Adipocyte (in vitro differentiated cells): ENCODE data around the gene GRIK4.

Experiments
- DNase-seq: peaks from one replicate; pipeline ENCODE4 v3.0.0-alpha.2; 2015; ENCODE audit warnings: low read depth
- H3K27me3 ChIP-seq: replicated peaks from 2 replicates; pipeline ENCODE4 v1.7.0; 2013; ENCODE audit warnings: mild to moderate bottlenecking, low read length, moderate library complexity; ENCODE audit not compliant: control insufficient read depth, insufficient read depth
- H3K36me3 ChIP-seq: 2 replicates; pipeline ENCODE4 v1.7.0; 2013; ENCODE audit warnings: low read length, mild to moderate bottlenecking, moderate library complexity; ENCODE audit not compliant: control insufficient read depth, insufficient read depth, severe bottlenecking
- H3K4me1 ChIP-seq: 2 replicates; pipeline ENCODE4 v1.7.0; 2013; ENCODE audit warnings: mild to moderate bottlenecking, low read length, moderate library complexity; ENCODE audit not compliant: control insufficient read depth, insufficient read depth
- H3K4me3 ChIP-seq: 2 replicates; pipeline ENCODE4 v1.7.0; 2013; ENCODE audit warnings: mild to moderate bottlenecking, low read length, moderate library complexity
- H3K9ac ChIP-seq: 2 replicates; pipeline ENCODE4 v1.7.0; 2013; ENCODE audit warnings: mild to moderate bottlenecking, low read length, moderate library complexity
- H3K9me3 ChIP-seq: 2 replicates; pipeline ENCODE4 v1.7.0; 2013; ENCODE audit warnings: mild to moderate bottlenecking, low read length, moderate library complexity; ENCODE audit not compliant: control insufficient read depth

Gene GRIK4

DNA sequence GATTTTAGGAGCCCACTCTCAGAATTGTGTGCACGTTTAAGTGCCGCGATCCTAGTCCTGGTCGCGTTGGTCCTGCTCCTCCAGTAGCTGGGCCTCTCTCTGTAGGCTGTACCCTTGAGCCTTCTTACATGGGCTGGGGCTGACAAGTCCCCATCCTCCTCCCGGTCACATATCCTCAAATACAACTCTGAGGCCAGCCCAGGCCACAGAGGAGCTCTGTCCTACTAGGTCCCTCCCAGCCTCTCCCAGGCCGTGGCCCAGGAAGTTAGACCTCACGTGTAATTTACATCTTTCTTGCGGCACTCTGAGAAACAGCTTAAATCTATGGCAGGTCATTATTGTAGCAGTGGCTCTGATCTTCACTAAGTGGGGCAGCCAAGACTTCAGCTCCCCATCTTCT, 305.2 kb downstream of the GRIK4 start:
- Histone ChIP-seq H3K27me3 (peaks cover 70% of the 10 kb centered on the region), H3K4me3 (no peak overlapping the region), H3K9ac (no peak overlapping the region), H3K9me3 (no peaks in the 10 kb centered on the region), H3K4me1 (no peaks in the 10 kb centered on the region), H3K36me3 (no peaks in the 10 kb centered on the region)
- no peak for DNase-seq

DNA sequence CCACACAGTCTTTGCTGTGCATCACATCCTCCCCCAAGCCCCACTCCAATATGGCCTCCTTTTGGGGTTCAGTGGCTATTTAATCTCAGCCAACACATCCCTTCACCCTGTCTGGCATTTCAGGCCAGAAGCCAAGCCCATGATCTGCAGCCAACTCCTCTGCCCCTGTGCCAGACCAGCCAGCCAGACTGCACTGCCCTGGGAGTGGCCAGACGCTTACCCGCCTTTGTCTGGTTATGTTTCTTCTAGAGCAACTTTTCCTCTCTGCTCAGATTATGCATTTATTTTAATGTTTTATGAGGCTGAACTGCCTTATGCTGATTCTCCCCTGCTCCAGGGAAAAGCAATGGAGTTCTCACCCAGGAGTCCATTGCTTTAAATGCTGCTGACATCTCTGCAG, 305.6 kb downstream of the GRIK4 start:
- H3K4me3 ChIP-seq = no peak overlapping the region
- no peaks in the 10 kb centered on the region for H3K4me1 ChIP-seq
- H3K9me3 ChIP-seq = no peaks in the 10 kb centered on the region
- H3K36me3 ChIP-seq = no peaks in the 10 kb centered on the region
- H3K27me3 ChIP-seq = peaks cover 72% of the 10 kb centered on the region
- no peak overlapping the region for H3K9ac ChIP-seq
- no peak for DNase-seq

DNA sequence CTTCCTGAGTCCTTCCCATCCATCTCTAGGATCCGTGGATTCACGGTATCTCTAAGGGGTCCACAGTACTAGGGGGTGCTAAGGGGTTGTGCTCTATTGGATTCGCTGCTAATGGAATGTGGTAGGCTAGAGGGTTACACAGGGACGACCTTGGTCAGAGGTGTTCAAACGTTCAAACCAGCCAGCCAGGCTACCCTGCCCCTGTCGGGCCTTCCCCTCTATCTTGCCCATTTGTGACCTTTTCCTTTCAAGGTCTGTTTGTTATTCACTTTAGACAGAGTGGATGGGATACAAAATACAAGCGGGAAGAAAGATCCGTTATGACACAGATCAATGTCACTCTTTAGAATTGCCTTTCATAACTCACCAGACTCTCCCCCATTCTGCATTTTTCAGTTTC, 306.5 kb downstream of the GRIK4 start:
- H3K4me1 ChIP-seq = no peaks in the 10 kb centered on the region
- H3K9ac ChIP-seq = no peak overlapping the region
- peaks cover 76% of the 10 kb centered on the region for H3K27me3 ChIP-seq
- no peaks in the 10 kb centered on the region for H3K36me3 ChIP-seq
- H3K4me3 ChIP-seq = no peak overlapping the region
- no peak for DNase-seq
- no peaks in the 10 kb centered on the region for H3K9me3 ChIP-seq

DNA sequence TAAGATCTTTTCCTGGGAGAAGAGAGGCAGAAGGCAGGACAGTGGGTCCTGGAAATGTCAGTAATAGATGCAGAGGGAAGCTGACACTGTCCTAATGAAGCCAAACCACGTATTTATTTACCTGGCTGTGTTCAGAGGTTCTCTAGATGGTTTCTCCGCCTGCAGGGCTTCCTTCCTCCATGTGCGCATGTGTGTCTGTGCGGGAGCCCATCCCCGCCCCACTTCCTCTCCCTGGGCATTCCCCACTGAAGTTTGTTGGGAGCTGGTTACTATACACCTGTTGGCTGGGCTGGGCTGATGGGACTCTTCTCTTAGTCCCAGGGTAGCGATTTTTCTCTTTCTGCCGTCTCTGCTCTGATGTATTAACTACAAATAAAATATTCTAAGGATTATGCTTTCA, 307.5 kb downstream of the GRIK4 start:
- H3K27me3 ChIP-seq = peaks cover 75% of the 10 kb centered on the region
- no peak for DNase-seq
- no peaks in the 10 kb centered on the region for H3K9me3 ChIP-seq
- no peak overlapping the region for H3K4me3 ChIP-seq
- no peak overlapping the region for H3K9ac ChIP-seq
- H3K4me1 ChIP-seq = no peaks in the 10 kb centered on the region
- H3K36me3 ChIP-seq = no peaks in the 10 kb centered on the region

DNA sequence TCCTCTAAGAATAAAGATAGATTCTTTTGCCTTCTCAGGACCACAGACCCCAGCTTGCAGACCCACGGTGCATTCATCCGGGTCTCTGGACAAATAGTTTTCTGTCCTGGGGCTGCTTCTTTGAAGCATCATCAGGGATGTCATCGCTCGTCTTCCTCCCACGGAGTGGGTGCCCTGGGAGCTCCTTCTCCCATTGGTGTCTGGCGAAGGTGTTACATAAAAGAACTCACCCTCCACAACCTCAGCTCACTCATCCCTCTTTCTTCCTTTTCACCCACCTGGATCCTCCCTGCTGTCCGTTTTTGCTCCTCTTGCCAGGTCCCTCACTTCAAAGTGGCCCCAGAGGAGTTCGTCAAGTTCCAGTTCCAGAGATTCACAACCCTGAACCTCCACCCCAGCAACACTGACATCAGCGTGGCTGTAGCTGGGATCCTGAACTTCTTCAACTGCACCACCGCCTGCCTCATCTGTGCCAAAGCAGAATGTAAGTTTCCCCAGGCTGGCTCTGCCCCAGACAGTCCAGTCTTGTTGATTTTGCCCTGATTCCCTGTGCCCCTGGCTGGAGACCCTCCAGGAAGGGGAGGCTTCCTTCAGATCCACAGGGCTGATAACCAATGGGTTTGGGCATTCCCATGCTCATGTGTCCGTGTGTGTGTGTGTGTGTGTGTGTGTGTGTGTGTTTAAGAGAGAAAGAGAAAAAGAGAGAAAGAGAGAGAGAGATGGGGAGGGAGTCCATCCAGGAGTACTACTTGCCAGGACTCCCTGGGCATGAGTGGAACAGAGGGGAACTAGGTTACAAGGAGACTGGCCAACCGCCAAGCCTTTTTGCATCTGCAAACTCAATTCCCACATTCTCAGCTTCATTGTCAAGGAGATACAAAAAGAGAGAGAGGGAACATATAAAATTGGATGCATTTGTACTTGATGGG, 308.2 kb downstream of the GRIK4 start:
- no peaks in the 10 kb centered on the region for H3K4me1 ChIP-seq

DNA sequence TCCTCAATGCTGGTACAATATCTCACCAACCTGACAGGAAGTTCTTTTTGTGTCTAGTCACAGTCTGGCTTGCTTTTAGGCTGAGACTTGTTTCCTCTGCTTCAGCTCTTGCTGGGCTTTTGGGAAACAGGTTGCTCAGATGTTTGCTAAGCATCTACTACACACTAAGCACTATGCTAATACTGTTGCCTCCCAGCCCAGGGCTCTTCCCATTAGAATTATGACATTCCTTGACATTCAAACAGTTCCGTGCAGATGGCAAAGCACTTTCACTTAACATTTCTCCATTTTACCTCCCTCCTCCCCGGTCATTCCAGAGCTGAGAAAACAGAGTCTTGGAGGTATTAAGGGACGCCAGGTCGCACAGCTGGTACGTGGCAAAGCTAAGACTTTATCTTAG, 311.6 kb downstream of the GRIK4 start:
- H3K9ac ChIP-seq = no peak overlapping the region
- H3K4me1 ChIP-seq = no peaks in the 10 kb centered on the region

More for the DNA sequence above, 308.2 kb downstream of the GRIK4 start:
- H3K4me3 ChIP-seq = no peak overlapping the region
- no peak overlapping the region for H3K9ac ChIP-seq
- no peaks in the 10 kb centered on the region for H3K36me3 ChIP-seq
- no peak for DNase-seq
- H3K9me3 ChIP-seq = no peaks in the 10 kb centered on the region
- peaks cover 74% of the 10 kb centered on the region for H3K27me3 ChIP-seq

DNA sequence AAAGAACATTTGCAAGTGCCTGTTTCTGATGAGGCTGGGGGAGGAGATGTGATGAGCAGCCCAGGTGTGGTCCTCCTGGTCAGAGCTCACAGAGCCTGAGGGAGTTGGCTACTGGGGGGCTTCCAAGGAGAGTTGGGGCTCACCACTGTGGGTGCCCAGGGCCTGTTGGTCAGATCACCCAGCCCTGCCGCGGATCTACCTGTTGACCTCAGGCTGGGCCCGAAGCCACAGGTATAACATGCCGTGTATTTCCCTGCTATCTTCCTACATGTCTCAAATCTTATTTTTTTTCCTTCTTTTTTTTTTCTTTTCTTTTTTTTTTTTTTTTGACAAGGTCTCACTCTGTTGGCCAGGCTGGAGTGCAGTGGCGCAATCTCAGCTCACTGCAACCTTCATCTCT, 312.7 kb downstream of the GRIK4 start:
- H3K9me3 ChIP-seq = no peaks in the 10 kb centered on the region
- no peak for DNase-seq
- H3K36me3 ChIP-seq = no peaks in the 10 kb centered on the region
- no peaks in the 10 kb centered on the region for H3K4me1 ChIP-seq
- H3K27me3 ChIP-seq = peaks cover 66% of the 10 kb centered on the region
- H3K9ac ChIP-seq = no peak overlapping the region
- H3K4me3 ChIP-seq = no peak overlapping the region

More for the DNA sequence above, 311.6 kb downstream of the GRIK4 start:
- Histone ChIP-seq H3K36me3 (no peaks in the 10 kb centered on the region), H3K9me3 (no peaks in the 10 kb centered on the region), H3K4me3 (no peak overlapping the region), H3K27me3 (peaks cover 65% of the 10 kb centered on the region)
- DNase-seq = no peak

DNA sequence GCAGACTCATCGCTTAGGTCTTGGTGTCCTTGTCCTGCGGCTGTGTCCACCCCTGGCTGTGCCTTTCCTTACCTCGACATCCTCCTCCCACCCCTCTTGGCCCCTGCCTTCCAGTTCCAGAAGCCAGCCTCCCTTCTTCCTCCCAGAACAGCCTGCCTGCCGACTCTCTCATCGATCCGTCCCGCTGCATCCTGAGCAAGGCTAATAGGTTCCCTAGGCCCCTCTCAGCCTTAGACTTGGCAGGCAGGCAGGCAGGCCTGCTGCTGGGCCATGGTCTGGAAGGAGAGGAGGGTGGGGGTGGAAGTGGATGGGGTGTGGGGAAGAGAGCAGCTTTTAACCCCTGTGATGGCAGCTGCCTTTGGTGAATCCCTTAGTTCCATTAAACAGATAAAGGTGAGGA, 315.6 kb downstream of the GRIK4 start:
- H3K9ac ChIP-seq = no peak overlapping the region
- DNase-seq = no peak

DNA sequence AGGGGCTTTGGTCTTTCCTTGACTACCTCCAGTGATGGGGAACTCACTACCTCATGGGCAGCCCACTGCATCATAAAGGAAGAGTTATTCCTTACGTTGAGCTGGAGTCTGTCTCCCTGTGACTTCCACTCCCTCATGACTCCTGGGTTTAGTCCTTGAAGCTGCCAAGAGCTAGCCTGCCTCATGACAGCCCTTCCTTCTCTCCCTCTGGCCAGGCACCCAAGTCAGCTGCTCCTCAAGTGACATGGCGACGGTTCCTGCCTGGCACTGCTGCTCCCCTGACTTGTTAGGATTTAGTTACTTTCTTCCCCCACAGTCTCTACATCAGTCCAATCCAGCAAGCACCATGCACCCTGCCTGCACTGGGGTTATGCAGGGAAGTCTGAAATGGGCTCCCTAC, 316.3 kb downstream of the GRIK4 start:
- H3K9ac ChIP-seq = no peak overlapping the region
- H3K9me3 ChIP-seq = no peaks in the 10 kb centered on the region
- H3K4me1 ChIP-seq = no peaks in the 10 kb centered on the region
- H3K36me3 ChIP-seq = no peaks in the 10 kb centered on the region
- H3K4me3 ChIP-seq = no peak overlapping the region
- peaks cover 45% of the 10 kb centered on the region for H3K27me3 ChIP-seq
- no peak for DNase-seq

More for the DNA sequence above, 315.6 kb downstream of the GRIK4 start:
- Histone ChIP-seq H3K4me1 (no peaks in the 10 kb centered on the region), H3K4me3 (no peak overlapping the region), H3K36me3 (no peaks in the 10 kb centered on the region), H3K27me3 (peaks cover 46% of the 10 kb centered on the region), H3K9me3 (no peaks in the 10 kb centered on the region)

DNA sequence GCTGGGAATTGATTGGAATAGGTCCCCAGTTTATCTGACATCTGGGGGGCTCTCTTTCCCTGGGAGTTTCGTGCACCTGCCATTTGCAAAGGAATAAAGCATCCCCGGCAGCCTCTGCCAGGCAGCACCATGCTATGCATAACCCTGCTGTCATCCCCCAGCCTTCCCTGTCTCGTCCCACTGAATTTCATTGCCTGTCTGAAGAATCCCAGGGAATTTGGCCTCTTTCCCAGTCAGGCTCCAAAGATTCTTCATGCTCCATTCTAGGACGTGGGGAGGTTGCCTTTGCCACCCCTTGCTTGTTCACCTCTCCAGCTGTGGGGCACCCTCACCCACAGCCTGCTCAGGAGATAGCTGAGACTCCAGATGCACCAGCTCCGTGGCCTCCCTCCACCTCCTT, 317.3 kb downstream of the GRIK4 start:
- Histone ChIP-seq H3K4me3 (no peak overlapping the region), H3K4me1 (no peaks in the 10 kb centered on the region), H3K36me3 (no peaks in the 10 kb centered on the region), H3K9ac (no peak overlapping the region), H3K27me3 (peaks cover 40% of the 10 kb centered on the region), H3K9me3 (no peaks in the 10 kb centered on the region)
- DNase-seq = no peak

DNA sequence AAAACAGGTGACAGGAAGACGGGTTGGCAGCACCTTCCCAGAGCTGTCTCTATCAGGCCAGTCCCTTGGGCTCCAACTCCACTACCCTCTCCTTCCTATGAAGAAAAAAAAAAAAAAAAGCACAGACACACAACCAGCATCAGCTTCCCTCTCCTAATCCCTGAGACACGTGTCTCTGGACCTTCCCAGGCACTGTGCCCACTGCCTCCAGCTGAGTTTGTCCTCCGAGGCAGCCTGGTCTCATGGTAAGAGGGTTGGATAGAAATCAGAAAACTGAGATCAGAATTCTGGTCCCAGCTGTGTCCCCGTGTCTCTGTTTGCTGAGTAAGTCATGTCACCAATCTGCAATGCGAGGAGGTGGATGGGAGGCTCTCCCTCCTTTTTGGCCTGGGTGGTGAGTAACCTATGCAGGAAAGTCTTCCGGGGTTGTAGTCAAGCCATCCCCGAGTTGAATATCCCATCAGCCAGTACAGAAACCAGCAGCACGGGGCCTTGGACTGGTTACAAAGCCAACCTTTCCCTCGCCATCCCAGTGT, 318.6 kb downstream of the GRIK4 start:
- H3K27me3 ChIP-seq = peaks cover 40% of the 10 kb centered on the region
- no peaks in the 10 kb centered on the region for H3K4me1 ChIP-seq
- no peaks in the 10 kb centered on the region for H3K36me3 ChIP-seq
- no peak overlapping the region for H3K9ac ChIP-seq
- no peak overlapping the region for H3K4me3 ChIP-seq
- no peaks in the 10 kb centered on the region for H3K9me3 ChIP-seq
- DNase-seq = no peak
